GM21360 (cell line): ENCODE measurements around the gene EPHB1.

ENCODE experiments used
- ATAC-seq: cut with Tn5 transposase; IDR thresholded peaks from one replicate; pipeline ENCODE4 v1.9.1; 2021; ENCODE audit warnings: mild to moderate bottlenecking, moderate library complexity; ENCODE audit not compliant: unreplicated experiment

Gene EPHB1

DNA sequence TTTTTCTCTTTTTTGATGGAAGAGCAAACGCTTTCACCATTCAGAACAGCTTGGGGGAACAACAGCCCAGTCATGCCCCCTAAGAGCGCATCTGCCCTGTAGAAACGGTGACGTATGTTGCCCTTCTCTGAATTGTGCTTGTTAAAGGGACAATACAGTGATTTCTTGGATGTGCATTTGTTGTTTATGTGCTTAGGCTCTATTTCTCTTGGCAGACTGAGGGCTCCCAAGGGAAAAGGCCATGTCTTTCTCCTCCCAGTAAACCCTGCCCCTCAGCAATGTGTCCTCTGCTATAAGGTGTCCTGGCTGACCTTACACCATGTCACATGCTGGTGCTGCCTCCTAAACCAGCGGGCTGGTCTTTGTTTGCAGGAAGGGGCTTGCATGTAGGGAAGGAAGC, 346.1 kb downstream of the EPHB1 start:
- ATAC-seq, result no peak

DNA sequence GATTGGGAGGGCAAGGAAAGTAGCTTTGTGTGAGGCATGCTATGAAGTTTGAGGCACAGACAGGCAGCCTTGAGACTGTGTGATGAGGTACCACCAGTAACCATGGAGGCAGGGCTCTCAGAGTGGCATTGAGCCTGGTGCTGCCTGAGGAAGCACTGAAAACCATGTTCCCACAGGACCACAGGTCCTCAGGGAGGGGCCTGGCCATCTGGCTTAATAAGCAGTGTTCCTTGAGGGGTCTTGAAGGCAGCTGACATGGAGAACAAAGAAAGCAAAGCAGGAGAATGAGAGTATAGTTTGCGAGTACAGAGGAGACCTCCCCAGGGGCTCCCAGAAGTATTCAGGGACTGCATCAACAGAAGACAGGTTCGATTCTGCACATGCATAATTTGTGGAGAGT, 346.6 kb downstream of the EPHB1 start:
- no peak for ATAC-seq

DNA sequence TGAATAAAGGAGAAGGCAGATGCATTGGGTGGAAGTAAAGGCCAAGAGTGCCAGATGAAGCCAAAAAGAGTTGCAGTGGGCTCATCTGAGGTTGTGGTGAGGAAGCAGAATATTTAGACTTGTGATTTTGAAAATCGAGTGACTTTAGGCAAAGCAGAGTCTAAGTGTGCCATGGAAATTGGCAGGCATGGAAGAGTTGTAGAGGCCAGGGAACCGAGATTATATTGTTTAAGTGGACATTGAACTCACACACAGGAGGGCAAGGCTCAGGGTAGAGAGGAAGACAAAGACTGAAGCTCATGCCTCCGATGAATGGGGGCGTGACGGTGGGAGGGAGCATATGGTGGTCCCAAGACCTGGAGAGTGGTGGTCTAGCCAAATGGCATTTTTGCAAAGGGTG, 347.5 kb downstream of the EPHB1 start:
- no peak for ATAC-seq

DNA sequence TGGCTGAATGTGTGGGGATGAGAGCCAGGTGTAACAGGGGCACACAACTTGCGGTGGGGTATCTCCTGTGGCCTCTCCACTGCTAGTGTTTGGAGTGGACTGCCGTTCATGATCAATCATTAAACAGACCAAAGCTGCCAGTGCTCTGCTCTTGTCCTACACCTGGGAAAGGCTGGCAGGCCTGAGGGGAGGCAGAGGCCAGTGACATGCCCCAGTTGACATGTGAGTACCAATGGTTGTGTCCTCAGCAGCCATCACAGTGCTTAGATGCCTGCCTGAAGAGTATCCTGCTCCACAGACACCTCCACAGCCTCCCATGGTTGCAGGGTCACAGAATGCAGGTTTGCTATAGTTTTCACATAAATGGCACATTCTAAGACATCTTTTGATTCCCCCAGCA, 348.4 kb downstream of the EPHB1 start:
- ATAC-seq, result no peak

DNA sequence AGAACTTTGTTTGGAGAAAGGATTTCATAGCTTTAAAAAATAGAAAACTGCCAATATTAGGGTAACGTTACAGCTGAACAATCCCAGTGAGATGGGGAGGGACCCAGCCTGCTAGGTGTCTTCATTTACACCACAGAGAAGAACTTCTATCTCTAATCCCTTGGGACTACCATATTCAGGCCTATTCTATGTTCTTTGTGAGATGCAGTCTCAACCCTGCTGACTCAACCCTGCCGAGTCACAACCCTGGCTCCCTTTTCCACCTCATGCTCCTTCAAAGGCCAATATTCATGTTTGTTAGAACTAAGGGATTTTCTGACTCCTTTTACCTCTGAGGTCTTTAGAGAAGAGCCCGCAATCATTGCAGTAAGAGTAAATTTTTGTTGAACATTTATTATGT, 350.5 kb downstream of the EPHB1 start:
- ATAC-seq, result no peak

DNA sequence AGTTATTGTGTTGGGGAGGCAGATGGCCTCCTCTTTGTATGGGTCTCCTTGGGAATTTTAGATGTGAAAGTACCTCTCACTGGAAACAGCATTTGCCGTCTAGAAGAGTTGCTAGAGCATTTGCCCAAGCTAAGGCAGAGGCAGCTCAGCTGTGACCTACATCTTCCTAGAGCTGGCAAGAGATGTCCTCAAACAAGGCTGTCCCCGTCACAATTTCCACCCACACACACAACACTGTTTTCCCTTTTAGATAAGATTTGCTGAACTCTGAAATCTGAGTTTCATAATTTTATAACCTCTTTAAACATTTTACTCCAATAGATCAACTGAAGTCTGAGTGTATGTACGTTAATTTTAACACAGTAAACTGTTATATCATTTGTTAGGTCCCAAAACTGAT, 352.6 kb downstream of the EPHB1 start:
- ATAC-seq, result no peak

DNA sequence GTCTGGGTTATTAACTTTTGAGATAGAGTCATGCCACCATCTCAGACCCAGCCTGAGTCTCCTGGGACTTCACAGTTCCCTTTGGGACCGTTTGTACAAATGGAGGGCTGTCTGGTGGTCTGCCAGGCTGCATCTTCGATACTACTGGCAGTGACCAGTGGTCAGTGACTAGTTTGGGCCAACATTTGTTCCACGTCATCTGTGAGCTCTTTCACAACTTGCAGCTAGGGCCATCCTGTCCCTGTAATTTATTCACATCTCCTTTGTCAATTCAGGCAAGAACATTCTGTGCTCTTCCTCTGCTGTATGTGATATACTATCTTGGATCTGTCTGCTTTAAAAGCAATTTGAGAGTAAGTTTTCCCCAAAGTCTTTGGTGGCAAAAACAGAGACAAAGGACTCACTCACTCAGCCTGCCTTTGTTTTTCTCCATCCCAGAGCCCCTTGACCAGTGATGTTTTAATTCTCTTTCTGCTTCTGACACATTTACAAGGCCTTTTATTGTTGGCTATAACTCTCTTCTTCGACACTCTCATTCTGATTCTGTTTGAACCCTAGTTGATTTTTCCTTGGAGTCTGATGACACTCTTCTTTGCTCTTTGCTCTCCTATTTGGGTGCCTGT, 353.4 kb downstream of the EPHB1 start:
- no peak for ATAC-seq

DNA sequence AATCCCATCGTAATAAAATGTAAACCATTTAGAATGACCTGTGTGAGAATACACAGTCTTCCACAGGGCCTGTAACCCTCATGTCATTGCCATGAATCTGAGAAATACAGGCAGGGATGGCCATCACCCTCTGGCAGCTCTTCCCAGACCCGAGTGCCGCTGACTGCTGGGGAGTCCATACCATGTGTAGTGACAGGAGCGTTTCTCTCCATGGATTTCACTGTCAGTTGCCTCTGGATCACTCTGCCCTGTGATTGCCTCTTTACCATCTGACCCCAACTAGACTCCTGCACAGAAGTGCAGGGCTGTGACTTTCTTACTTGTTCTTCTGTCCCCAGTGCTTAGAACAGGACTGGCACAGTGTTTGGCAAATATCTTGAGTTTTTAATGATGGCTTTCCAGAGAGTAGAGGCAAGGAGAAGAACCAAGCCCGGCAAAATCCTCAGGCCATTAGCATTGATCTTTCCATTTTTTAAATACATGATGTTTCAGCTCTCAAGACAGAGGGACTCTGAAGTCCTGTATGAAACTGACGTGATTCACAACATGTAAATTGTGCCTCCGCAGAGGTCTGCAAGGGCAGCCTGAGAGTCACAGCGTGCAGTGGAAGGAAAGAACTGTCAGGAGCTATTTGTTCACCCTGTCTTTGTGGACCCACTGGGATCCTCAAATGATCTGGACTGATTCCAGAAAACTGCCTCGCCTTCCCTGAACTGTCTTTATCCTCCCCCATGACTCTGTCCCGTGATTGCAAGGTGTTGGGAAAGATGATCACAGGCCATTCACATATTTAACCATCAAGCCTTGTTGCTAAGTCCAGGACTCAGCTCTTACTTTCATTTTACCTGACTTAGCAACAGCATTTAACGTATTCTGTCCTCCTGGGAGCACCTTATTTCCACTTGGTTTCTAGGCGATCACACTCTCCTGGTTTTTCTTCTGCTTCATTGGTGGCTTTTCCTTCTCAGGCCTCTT, 354.9 kb downstream of the EPHB1 start:
- no peak for ATAC-seq

DNA sequence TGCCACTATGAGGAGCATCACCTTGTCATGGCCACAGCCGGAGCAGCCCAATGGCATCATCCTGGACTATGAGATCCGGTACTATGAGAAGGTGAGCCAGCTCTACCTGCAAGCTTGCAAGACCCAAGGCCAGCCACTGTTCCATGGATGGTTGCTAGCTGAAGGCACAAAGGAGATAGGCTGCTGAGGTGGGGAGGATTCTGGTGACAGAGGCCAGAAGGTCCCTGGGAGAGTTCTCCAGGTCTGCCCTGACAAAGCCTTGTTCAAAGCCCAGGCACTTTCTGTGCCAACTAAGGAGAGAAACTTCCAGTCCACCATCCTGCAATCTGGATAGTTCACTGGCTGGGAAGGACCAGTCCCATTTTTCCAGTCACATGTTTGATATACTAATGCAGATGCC, 359.1 kb downstream of the EPHB1 start:
- ATAC-seq, result no peak

DNA sequence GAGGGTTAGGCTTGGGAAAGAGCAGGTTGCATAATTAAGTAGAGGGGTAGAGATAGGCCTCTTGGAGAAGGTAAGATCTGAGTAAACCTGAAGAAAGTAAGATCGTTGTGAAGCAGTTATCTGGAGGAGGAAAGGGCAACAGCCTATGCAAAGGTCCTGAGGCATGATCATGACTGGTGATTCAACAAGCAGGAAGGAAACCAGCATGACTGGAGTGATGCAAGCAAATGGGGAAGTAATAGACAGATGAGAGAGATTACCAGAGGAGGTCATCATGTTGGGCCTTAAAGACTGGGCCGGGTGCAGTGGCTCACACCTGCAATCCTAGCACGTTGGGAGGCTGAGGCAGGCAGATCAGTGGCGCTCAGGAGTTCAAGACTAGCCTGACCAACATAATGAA, 360.2 kb downstream of the EPHB1 start:
- ATAC-seq, result no peak

DNA sequence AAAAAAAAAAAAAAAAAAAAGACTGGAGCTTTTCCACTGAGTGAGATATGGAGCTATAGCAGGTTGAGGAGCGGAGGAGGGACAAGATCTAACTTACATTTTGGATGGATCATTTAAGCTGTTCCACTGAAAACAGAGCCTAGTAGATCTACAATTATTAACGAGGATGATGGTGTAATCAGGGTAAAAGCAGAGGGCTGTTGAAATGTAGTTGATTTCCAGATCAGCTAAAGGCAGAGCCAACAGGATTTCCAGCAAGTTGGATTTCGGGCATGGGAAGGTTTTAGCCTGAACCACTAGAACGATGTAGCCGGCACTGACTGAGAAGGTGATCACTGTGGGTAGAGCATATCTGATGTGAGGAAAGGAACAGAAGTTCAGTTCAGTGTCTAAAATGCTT, 360.7 kb downstream of the EPHB1 start:
- ATAC-seq, result no peak

DNA sequence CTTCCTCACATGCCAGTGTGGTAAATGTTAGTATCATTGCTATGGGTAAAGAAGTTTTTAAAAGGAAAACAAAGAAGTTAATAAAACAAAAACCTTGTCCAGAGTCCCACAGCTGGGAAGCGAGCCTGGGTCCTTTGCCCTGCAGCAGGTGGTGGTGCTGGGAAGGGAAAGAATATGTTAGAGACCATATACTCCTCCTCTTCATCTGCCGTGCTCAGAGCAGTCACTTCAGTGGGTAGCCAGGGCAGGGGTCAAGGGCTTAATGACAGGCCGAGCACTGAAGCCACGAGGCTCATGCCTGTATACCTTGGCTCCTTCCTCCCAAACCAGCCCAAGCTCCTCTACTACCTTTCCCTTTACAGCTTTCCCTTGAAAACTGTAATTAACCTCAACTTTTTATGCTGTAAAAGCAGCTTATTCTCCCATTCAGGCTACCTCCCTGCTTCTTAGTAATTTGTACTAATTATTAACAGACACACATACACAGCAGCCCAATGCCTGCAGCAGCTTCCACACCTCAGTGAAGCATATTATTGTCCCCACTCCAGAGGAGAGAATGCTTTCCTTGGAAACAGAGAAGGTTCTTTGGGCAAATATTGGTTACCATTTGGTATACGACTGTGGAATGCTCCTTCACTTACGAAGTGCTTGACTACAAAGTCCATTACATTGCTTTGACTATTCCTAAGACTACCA, 362.1 kb downstream of the EPHB1 start:
- ATAC-seq, result no peak

DNA sequence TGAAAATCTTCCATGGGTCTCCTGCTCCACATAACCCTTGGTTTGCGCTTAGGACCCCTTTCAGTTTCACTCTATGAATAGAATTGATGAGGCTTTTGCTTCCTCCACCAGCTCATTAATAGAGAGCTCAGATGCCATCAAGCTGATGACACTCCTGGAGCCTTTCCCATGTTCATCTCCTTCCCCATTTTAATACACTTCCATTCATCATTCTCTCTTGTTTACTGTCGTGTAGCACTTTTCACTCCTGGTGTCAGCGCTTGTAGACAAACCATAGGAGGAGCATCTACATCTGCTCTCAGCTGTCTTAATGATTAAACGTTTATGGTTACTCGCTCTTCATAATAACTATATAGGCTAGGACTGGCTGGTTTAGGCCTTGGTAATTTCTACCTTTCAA, 363.5 kb downstream of the EPHB1 start:
- ATAC-seq, result no peak

DNA sequence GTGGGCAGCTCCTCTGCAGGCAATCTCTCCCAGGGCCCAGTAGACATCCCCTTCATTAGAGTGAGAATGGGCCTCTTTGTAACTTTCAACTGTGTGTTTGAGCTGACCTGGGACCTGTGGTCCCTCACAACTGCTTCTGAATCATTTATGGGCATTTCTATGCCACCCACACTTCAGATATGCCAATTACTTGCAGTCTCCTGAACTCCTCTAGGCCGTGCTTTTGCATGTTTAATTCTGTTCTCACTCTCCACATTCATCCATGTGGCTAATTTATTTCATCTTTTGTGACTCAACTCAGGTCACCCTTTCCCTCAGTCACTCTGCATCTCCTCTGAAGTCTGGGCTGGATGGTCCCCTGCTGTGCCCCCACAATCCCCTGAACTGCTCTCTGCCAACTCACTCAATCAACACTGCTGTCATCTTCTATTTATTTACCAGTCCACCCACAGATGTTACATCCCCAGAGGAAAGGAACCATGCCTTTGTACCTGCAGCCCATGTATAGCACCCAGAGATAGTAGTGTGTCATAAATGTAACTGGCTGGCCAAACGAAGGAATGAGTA, 364.7 kb downstream of the EPHB1 start:
- ATAC-seq, result no peak

DNA sequence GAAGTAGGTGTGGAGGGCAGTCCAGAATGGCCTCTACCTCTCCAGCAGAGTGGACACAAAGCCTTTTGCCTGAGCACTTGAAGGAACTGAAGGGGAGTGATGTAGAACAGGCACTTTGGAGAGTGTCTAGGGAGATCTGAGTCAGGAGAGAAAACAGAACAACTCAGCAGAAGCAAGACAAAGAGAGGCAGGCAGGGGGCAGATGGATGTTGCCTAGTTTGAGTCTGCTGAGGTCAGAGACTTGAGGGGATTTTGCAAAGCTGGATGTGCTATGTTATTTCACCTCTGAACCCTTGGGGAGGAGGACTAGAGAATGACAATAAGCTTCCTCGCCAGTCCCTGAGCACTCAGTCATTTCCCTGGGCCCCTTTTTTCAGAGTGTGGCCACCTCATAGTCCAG, 366.4 kb downstream of the EPHB1 start:
- ATAC-seq, result no peak

DNA sequence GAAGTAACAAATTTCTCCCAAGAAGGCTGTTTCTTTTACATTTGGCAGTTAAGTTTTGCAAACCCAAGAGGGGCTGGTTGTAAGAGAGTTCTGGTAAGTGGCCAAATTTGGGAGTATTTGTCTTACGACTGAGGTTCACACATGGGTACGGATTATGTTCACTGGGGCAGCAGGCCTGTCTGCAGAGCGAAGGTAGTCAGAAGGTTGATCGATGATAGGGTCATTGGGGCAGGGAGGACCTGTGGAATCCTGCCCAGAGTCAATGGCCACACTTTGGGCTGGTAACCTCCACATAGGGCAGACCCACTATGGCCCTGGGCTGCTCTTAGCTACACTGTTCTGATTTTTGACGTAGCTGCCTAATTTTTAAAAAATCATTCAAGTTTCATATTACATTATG, 368.6 kb downstream of the EPHB1 start:
- ATAC-seq, result no peak

DNA sequence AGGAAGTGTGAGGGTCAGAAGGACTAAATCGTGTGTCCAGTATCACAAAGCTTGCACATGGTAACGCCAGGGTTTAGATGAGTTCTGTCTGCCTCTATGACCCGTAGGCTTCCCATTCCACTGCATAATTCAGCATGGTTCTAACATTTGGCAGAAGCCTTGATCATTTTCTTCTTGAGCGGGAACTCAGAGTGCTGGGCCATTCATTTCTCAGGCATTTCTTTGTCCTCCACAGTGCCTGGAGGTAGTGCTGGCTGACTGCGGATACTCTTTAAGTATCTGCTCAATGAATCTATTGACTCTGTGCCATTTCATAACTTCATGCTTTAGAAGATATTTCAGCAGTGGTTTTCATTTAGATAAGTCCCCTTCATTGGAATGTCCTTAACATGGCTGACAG, 370.2 kb downstream of the EPHB1 start:
- ATAC-seq, result no peak

DNA sequence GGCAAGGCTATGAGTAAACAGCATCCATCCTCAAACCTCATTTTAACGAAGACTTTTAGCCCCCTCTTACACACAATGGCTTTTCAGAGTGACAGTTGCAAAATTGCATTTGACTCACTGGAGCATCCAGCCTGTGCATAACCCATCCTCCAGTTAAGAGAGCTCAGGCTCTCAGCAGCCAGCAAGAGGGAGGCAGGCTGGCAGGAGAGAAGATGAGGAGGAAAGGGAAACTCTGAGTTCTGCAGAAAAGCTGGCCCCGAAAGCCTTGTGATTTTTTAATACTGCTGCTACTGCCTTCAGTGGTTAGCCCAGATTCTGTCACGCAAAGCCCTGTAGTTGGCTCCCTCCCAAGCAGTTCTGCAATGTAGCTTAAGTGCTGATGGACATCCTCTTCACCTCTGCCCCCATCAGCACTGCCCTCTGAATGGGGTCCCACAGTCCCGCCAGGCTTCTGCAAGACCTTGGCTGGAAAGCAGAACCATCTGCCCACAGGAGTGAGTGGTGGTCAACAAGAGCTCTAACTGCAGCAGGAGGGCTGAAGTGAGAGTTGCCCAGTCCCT, 371.3 kb downstream of the EPHB1 start:
- ATAC-seq, result no peak

DNA sequence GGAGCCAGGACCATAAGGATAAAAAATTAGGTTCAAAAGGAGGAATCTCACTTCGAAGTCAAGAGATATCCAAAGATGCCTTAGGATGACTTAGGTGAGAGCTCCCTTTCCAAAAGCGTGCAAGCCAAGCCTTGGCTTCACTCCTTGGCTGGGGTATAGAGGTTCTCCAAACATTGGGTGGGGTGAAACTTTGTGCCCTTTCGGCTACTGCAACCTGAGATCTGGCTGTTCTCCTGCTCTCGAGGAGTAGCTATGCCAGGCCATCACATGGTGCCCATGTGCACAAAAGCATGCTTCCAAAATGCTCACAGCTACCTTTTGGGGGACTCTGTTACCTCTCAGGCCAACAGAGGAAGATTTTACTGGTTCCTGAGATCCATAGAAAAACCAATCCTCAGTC, 373.8 kb downstream of the EPHB1 start:
- no peak for ATAC-seq

DNA sequence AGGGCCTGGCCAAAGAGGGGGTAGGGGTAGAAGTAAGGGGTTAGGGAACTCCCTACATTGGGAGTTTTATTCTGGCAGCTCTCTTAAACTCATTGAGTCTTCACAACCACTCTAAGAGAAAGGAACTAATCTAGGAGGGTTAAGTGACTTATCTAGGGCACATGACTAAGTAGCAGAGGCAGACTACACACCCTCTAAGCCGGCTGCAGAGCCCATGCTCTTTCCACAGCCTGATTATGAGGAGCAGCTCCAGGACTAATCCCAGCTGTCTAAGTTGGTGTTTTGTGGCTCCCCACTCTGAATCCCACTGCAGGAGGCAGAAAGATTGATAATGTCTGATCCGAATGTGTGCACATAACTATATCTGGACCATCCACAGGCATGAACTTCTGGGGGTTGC, 374.6 kb downstream of the EPHB1 start:
- ATAC-seq, result no peak

DNA sequence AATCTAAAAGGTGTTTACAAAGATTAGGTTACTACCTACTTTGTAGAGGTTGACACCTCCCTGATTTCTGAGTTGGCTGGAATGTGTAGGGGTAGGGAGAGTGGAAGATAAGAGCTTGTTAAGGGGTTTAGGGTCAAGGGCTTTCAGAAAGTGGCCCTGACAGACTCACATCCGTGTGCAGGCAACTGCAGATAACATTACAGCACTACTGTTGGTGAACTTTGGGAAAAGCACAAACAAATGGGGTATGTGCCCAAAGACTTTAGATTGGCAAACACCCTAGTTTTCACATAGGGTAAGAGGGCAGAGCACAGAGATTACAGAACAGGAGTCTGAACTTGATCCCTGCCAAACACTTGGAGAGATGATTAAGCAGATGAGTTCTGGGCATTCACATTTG, 375.7 kb downstream of the EPHB1 start:
- ATAC-seq, result no peak
